DND-41 (cell line): ENCODE data around the gene PHOSPHO1.

Source experiments
- ATAC-seq: fragments of 200-7000 bp; cut with Tn5 transposase; 3 replicates; pipeline ENCODE4 v1.9.1; 2021; ENCODE audit warnings: low read depth; ENCODE audit not compliant: insufficient read depth
- DNase-seq: peaks from one replicate; pipeline ENCODE4 v3.0.0-alpha.2; 2020
- H2AFZ ChIP-seq: 2 replicates; pipeline ENCODE4 v1.6.0; 2012; ENCODE audit warnings: low read depth, low read length
- H3K27ac ChIP-seq: 2 replicates; pipeline ENCODE4 v1.5.1; 2012; ENCODE audit warnings: low read length, inconsistent platforms
- H3K27me3 ChIP-seq: fragments of 200-600 bp; sonication (generic); 2 replicates; pipeline ENCODE4 v1.6.0; 2012; ENCODE audit warnings: low read length, mild to moderate bottlenecking, inconsistent platforms; ENCODE audit not compliant: insufficient read depth, poor library complexity
- H3K36me3 ChIP-seq: 2 replicates; pipeline ENCODE4 v1.5.1; 2012; ENCODE audit warnings: low read length, inconsistent platforms; ENCODE audit not compliant: insufficient read depth
- H3K4me1 ChIP-seq: 2 replicates; pipeline ENCODE4 v1.5.1; 2012; ENCODE audit warnings: mild to moderate bottlenecking, low read length; ENCODE audit not compliant: insufficient read depth
- H3K4me2 ChIP-seq: 2 replicates; pipeline ENCODE4 v1.6.0; 2012; ENCODE audit warnings: mild to moderate bottlenecking, moderate library complexity, low read length, inconsistent platforms; ENCODE audit not compliant: insufficient read depth
- H3K4me3 ChIP-seq, 2 experiments: fragments of 200-600 bp in 1 of 2; shearing (Covaris generic) in 1 of 2; 2 replicates each; pipeline ENCODE4 v1.5.1; 2012 to 2016; ENCODE audit warnings: inconsistent platforms in 2 of 2, low read length in 2 of 2, mild to moderate bottlenecking in 2 of 2, low read depth in 1 of 2, moderate library complexity in 1 of 2
- H3K79me2 ChIP-seq: 2 replicates; pipeline ENCODE4 v1.6.0; 2012; ENCODE audit warnings: low read length, inconsistent platforms; ENCODE audit not compliant: insufficient read depth
- H3K9ac ChIP-seq: 2 replicates; pipeline ENCODE4 v1.6.0; 2012; ENCODE audit warnings: low read depth, mild to moderate bottlenecking, inconsistent platforms, low read length, moderate library complexity
- H3K9me3 ChIP-seq: 2 replicates; pipeline ENCODE4 v1.5.1; 2012; ENCODE audit warnings: low read length, moderate library complexity, mild to moderate bottlenecking, inconsistent platforms; ENCODE audit not compliant: insufficient read depth, severe bottlenecking
- H4K20me1 ChIP-seq: 2 replicates; pipeline ENCODE4 v1.6.0; 2012; ENCODE audit warnings: low read length; ENCODE audit not compliant: insufficient read depth
- CTCF ChIP-seq: IDR thresholded peaks from 2 replicates; pipeline ENCODE4 v1.5.1; 2012; ENCODE audit warnings: borderline replicate concordance, low read length, moderate library complexity, mild to moderate bottlenecking; ENCODE audit not compliant: poor library complexity, severe bottlenecking; ENCODE audit errors: extremely low read depth
- EZH2 ChIP-seq: IDR thresholded peaks from 3 replicates; pipeline ENCODE4 v1.6.1; 2012; ENCODE audit warnings: borderline replicate concordance, low read depth, mild to moderate bottlenecking, moderate library complexity, low read length, inconsistent platforms; ENCODE audit not compliant: severe bottlenecking

Gene PHOSPHO1

GRCh38 chr17:49203796-49204195 is 26.8 kb downstream of the PHOSPHO1 start:
- no peaks in the 10 kb centered on the region for H3K36me3 ChIP-seq
- DNase-seq (no peak), ATAC-seq (no peak)
- no peaks in the 10 kb centered on the region for H3K9me3 ChIP-seq
- TF ChIP-seq CTCF (no peak), EZH2 (no peak)
- H3K27ac ChIP-seq, result no peak overlapping the region
- no peaks in the 10 kb centered on the region for H4K20me1 ChIP-seq
- H3K79me2 ChIP-seq, result no peaks in the 10 kb centered on the region
- H3K4me3 ChIP-seq, result no peak overlapping the region
- H3K4me2 ChIP-seq, result no peak overlapping the region
- H3K9ac ChIP-seq, result no peak overlapping the region
- H3K27me3 ChIP-seq, result no peaks in the 10 kb centered on the region
- H2AFZ ChIP-seq, result no peak overlapping the region
- peaks cover 1% of the 10 kb centered on the region; the same call in 1 of the 2 replicates for H3K4me1 ChIP-seq

GRCh38 chr17:49201481-49201927 is 29.1 kb downstream of the PHOSPHO1 start:
- Histone ChIP-seq H3K27me3 (no peaks in the 10 kb centered on the region), H3K4me1 (no peaks in the 10 kb centered on the region), H3K4me3 (no peak overlapping the region), H3K4me2 (no peak overlapping the region), H3K9me3 (no peaks in the 10 kb centered on the region), H3K27ac (no peak overlapping the region), H3K9ac (no peak overlapping the region), H3K36me3 (no peaks in the 10 kb centered on the region), H4K20me1 (no peaks in the 10 kb centered on the region), H2AFZ (no peak overlapping the region), H3K79me2 (no peaks in the 10 kb centered on the region)
- DNase-seq, result no peak
- no peak for ATAC-seq
- TF ChIP-seq CTCF (no peak), EZH2 (no peak)

- no peaks in the 10 kb centered on the region for H3K27me3 ChIP-seq
- no peaks in the 10 kb centered on the region for H3K9me3 ChIP-seq
- H3K4me2 ChIP-seq, result no peak overlapping the region
- ATAC-seq, result no peak
- no peak overlapping the region for H2AFZ ChIP-seq
- no peak overlapping the region for H3K27ac ChIP-seq
- no peaks in the 10 kb centered on the region for H3K4me1 ChIP-seq
- H3K4me3 ChIP-seq, result no peak overlapping the region
- no peak overlapping the region for H3K9ac ChIP-seq
- no peaks in the 10 kb centered on the region for H3K36me3 ChIP-seq
- DNase-seq, result no peak
- no peaks in the 10 kb centered on the region for H4K20me1 ChIP-seq
- TF ChIP-seq EZH2 (no peak), CTCF (no peak)
- H3K79me2 ChIP-seq, result no peaks in the 10 kb centered on the region
Observed at GRCh38 chr17:49200423-49201083, 30.0 kb downstream of the PHOSPHO1 start.
